Measurements from ENCODE around the gene JAK2. TPM values are rescaled to one million over a fixed set of nuclear protein-coding genes. Genes with fewer than 3 reads are reported as not detected.

The JAK2 gene
- total RNA-seq, 1 experiment from 2014 or later = 1.4 TPM

- Histone ChIP-seq H3K36me3 (ENCODE audit: control insufficient read depth, insufficient read depth, low read length) (no peaks in the 10 kb centered on the region), H3K4me1 (no peaks in the 10 kb centered on the region), H3K27me3 (replicated peaks; ENCODE audit: control insufficient read depth, insufficient read depth, low read length) (no peaks in the 10 kb centered on the region), H3K9me3 (no peaks in the 10 kb centered on the region), H3K4me3 (ENCODE audit: low read depth, low read length) (no peak overlapping the region)
- intact Hi-C loops (cut with micrococcal nuclease; ENCODE audit: unreplicated experiment) = no loop called here
- BruUV-seq (replicated peaks) = no TSS peak
- H3K36me3 Mint-ChIP-seq (ENCODE audit: insufficient read depth, unreplicated experiment) = no peaks in the 10 kb centered on the region
- no peak overlapping the region for H3K27ac Mint-ChIP-seq (ENCODE audit: unreplicated experiment)
- H3K9me3 Mint-ChIP-seq (ENCODE audit: unreplicated experiment) = no peaks in the 10 kb centered on the region
- DNase-seq = no peak
- TF ChIP-seq CTCF (IDR thresholded peaks at IDR 0.05; ENCODE audit: insufficient read depth in 1 of 2, low read depth in 1 of 2, low read length in 1 of 2, severe bottlenecking in 1 of 2, unreplicated experiment in 1 of 2) = no peak
- ChIA-PET CTCF (no interaction called here), POLR2A (no interaction called here)
- no peaks in the 10 kb centered on the region for H3K27me3 Mint-ChIP-seq (ENCODE audit: insufficient read depth, unreplicated experiment)
- H3K4me3 Mint-ChIP-seq (ENCODE audit: unreplicated experiment) = no peak overlapping the region
- H3K4me1 Mint-ChIP-seq (ENCODE audit: low read depth, unreplicated experiment) = no peaks in the 10 kb centered on the region
These were observed 128.5 kb downstream of the JAK2 start for GRCh38 chr9:5113523-5113922.

GRCh38 chr9:5113994-5114748 is 129.1 kb downstream of the JAK2 start:
- no peak overlapping the region for H3K27ac Mint-ChIP-seq (ENCODE audit: unreplicated experiment)
- Histone ChIP-seq H3K4me1 (no peaks in the 10 kb centered on the region), H3K4me3 (ENCODE audit: low read depth, low read length) (no peak overlapping the region), H3K9me3 (no peaks in the 10 kb centered on the region), H3K27me3 (replicated peaks; ENCODE audit: control insufficient read depth, insufficient read depth, low read length) (no peaks in the 10 kb centered on the region), H3K36me3 (ENCODE audit: control insufficient read depth, insufficient read depth, low read length) (no peaks in the 10 kb centered on the region)
- no peaks in the 10 kb centered on the region for H3K36me3 Mint-ChIP-seq (ENCODE audit: insufficient read depth, unreplicated experiment)
- H3K4me3 Mint-ChIP-seq (ENCODE audit: unreplicated experiment) = no peak overlapping the region
- TF ChIP-seq CTCF (IDR thresholded peaks at IDR 0.05; ENCODE audit: insufficient read depth in 1 of 2, low read depth in 1 of 2, low read length in 1 of 2, severe bottlenecking in 1 of 2, unreplicated experiment in 1 of 2) = no peak
- DNase-seq = no peak
- H3K9me3 Mint-ChIP-seq (ENCODE audit: unreplicated experiment) = no peaks in the 10 kb centered on the region
- intact Hi-C loops (cut with micrococcal nuclease; ENCODE audit: unreplicated experiment) = no loop called here
- no TSS peak for BruUV-seq (replicated peaks)
- ChIA-PET CTCF (no interaction called here), POLR2A (no interaction called here)
- H3K4me1 Mint-ChIP-seq (ENCODE audit: low read depth, unreplicated experiment) = no peaks in the 10 kb centered on the region
- H3K27me3 Mint-ChIP-seq (ENCODE audit: insufficient read depth, unreplicated experiment) = no peaks in the 10 kb centered on the region

- Histone ChIP-seq H3K27me3 (replicated peaks; ENCODE audit: control insufficient read depth, insufficient read depth, low read length) (no peaks in the 10 kb centered on the region), H3K36me3 (ENCODE audit: control insufficient read depth, insufficient read depth, low read length) (no peaks in the 10 kb centered on the region), H3K9me3 (no peaks in the 10 kb centered on the region), H3K4me3 (ENCODE audit: low read depth, low read length) (no peak overlapping the region), H3K4me1 (no peaks in the 10 kb centered on the region)
- BruUV-seq (replicated peaks) = no TSS peak
- H3K4me3 Mint-ChIP-seq (ENCODE audit: unreplicated experiment) = no peak overlapping the region
- TF ChIP-seq CTCF (IDR thresholded peaks at IDR 0.05; ENCODE audit: insufficient read depth in 1 of 2, low read depth in 1 of 2, low read length in 1 of 2, severe bottlenecking in 1 of 2, unreplicated experiment in 1 of 2) = no peak
- H3K27ac Mint-ChIP-seq (ENCODE audit: unreplicated experiment) = no peak overlapping the region
- CTCF ChIA-PET = no interaction called here
- POLR2A ChIA-PET = no interaction called here
- intact Hi-C loops (cut with micrococcal nuclease; ENCODE audit: unreplicated experiment) = no loop called here
- no peaks in the 10 kb centered on the region for H3K4me1 Mint-ChIP-seq (ENCODE audit: low read depth, unreplicated experiment)
- H3K9me3 Mint-ChIP-seq (ENCODE audit: unreplicated experiment) = no peaks in the 10 kb centered on the region
- H3K27me3 Mint-ChIP-seq (ENCODE audit: insufficient read depth, unreplicated experiment) = no peaks in the 10 kb centered on the region
- DNase-seq = no peak
- H3K36me3 Mint-ChIP-seq (ENCODE audit: insufficient read depth, unreplicated experiment) = no peaks in the 10 kb centered on the region
These were observed 137.0 kb downstream of the JAK2 start for GRCh38 chr9:5122116-5122515.

Data from Caco-2 (cell line).